OCI-LY7 (cell line): ENCODE data around the gene PRMT3.

Source experiments
- CTCF ChIP-seq: fragments of 200-600 bp; sonication (generic); conservative IDR thresholded peaks from 2 replicates; pipeline ENCODE4 v1.5.1; 2014; ENCODE audit warnings: mild to moderate bottlenecking, antibody characterized with exemption, low read length, moderate library complexity, mixed read lengths
- EZH2phosphoT487 ChIP-seq: fragments of 200-600 bp; sonication (generic); IDR thresholded peaks from 2 replicates; pipeline ENCODE4 v1.6.1; 2018; ENCODE audit warnings: low read depth, borderline replicate concordance, mild to moderate bottlenecking, mixed run types, antibody characterized with exemption, low read length, moderate library complexity, mixed read lengths

GRCh38 chr11:20535271-20535881, 147.9 kb downstream of the PRMT3 start:
- no peak for TF ChIP-seq CTCF
- no peak for TF ChIP-seq EZH2phosphoT487
